Right lobe of liver (tissue), 4 donors: ENCODE data around the gene MMADHC.

ENCODE experiments used
- CTCF ChIP-seq, 4 donors: fragments of 200-600 bp in 3 of 4; fragments of 450-650 bp in 1 of 4; IDR thresholded peaks; one replicate each; pipeline versions ENCODE4 v1.5.1 to v1.8.0; 2016 to 2022; ENCODE audit warnings: antibody characterized with exemption in 4 of 4, mild to moderate bottlenecking in 2 of 4
- POLR2A ChIP-seq: fragments of 450-650 bp; IDR thresholded peaks from one replicate; pipeline ENCODE4 v1.6.1; 2017; ENCODE audit warnings: antibody characterized with exemption, mild to moderate bottlenecking
- donor health status: DM: no; HTN: no; CAD: no.
- donor health status: DM: no; HTN: no; CAD: no.
- donor health status: DM: no; HTN: yes; CAD: no.

- TF ChIP-seq POLR2A (no peak), CTCF (IDR thresholded peaks at IDR 0.05) (no peak)
Measured at GRCh38 chr2:149625671-149626070, 38.1 kb upstream of the MMADHC start.
